SHP77 treated with DMSO at 0.1 percent for 48 hours (cell line): ENCODE results near the gene ABCF1.
A peak's percentile ranks its signal among the peaks of the same experiment; 100 is the strongest.
"Not testable (repeated sequence)": the region's sequence is repeated elsewhere in the genome, so short reads cannot be mapped to it uniquely, and the experiment has no call there.

Source experiments
- DNase-seq: peaks from one replicate; lab custom pipeline; 2025; lab: John Stamatoyannopoulos, UW

The ABCF1 gene

DNA sequence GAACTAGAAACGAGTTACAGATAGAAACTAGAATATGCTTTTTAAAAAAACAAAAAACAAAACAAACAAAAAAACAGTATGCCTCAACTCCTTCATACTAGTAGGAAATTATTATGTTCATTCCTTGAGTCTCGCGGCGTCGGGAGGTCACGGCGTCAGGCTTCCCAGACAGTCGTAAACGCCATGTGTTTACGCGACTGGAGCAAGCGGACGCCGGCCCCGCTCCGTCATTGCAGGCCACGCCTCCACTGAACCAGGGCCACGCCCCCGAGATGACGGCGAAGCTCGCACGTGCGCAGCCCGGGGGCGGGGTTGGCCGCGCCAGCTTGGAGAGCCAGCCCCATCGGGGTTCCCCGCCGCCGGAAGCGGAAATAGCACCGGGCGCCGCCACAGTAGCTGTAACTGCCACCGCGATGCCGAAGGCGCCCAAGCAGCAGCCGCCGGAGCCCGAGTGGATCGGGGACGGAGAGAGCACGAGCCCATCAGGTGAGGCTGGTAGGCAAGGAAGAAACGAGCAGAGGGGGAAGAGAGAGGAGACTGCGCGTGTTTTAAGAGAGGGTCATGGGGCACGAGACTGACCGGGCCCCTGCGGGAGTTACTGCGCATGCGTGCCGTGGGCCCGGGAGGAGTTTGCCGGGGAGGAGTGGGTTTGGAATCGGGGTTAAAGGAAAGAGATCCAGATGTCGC lies at the start of gene ABCF1:
TSS of gene ABCF1 (plus strand) at position 368 of the 687 bp plus-strand sequence. CDS start at position 414, 46 bp downstream.
- peak; percentile 87 for DNase-seq

DNA sequence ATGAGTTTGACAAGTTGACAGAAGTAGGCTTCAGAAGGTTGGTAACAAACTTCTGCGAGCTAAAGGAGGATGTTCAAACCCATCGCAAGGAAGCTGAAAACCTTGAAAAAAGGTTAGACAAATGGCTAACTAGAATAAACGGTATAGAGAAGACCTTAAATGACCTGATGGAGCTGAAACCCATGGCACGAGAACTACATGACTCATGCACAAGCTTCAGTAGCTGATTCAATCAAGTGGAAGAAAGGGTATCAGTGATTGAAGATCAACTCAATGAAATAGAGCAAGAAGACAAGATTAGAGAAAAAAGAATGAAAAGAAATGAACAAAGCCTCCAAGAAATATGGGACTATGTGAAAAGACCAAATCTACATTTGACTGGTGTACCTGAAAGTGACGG lies 49.3 kb upstream of the ABCF1 start:
- DNase-seq, result not testable (repeated sequence)

DNA sequence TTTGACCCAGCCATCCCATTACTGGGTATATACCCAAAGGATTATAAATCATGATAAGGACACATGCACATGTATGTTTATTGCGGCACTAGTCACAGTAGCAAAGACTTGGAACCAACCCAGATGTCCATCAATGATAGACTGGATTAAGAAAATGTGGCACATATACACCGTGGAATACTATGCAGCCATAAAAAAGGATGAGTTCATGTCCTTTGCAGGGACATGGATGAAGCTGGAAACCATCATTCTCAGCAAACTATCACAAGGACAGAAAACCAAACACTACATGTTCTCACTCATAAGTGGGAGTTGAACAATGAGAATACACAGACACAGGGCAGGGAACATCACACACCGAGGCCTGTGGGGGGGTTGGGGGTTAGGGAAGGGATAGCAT lies 44.8 kb upstream of the ABCF1 start:
- not testable (repeated sequence) for DNase-seq

DNA sequence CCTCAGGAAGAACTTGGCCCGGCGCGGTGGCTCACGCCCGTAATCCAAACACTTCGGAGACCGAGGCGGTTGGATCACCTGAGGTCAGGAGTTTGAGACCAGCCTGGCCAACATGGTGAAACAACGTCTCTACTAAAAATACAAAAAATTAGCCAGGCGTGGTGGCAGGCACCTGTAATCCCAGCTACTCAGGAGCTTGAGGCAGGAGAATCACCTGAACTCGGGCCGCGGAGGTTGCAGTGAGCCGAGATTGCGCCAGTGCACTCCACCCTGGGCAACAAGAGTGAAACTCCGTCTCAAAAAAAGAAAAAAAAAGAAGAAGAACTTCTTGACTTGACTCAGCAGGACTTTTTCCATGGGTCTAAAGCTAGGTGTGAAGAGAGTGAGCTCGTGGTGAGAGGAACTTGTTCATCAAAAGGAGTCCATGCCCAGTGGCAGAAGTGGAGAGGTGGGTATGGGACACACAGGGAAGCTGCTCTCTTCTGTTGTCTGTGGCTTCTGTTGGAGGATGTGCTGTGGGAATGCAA lies 41.8 kb upstream of the ABCF1 start:
- not testable (repeated sequence) for DNase-seq

DNA sequence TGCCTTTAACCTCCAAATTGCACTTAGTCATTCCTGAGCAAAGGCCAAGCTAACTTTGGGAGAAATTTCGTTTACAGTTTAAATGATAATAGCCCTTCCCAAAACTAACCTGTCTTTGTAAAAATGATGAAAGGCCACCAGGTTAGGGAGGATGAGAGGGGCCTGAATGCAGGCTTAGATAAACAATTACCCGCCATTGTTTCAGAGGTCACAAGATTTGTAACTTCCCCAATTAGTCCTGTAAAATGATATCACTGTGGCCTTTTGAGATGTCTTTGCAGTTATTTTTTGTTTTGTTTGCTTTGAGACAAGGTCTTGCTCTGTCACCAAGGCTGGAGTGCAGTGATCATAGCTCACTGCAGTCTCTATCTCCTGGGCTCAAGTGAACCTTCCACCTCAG lies 41.2 kb upstream of the ABCF1 start:
- no peak for DNase-seq

DNA sequence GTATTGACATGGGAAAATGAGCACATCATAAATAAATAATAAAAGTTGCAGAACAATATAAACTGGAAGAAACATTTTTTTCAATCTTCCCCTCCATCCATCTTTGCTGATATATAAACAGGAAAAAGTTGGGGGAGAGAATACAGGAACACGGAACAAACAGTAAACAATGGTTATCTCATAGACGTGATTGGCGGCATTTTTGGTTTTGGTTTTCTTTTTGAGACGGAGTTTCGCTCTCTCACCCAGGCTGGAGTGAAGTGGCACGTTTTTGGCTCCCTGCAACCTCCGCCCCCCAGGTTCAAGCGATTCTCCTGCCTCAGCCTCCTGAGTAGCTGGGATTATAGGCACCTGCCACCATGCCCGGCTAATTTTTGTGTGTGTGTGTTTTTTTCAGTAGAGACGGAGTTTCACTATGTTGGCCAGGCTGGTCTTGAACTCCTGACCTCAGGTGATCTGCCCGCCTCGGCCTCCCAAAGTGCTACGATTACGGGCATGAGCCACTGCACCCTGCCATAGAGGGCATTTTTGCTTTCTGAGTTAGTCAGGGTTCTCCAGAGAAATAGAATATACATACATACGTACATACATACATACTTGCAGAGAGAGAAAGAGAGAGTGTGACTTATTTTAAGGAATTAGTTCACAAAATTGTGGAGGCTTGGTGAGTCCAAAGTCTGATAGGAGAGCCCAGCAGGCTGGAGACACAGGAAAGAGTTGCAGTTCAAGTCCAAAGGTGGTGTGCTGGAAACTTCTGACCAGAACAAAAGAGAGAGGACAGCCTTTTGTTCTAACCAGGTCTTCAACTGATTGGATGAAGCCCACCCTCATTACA lies 37.6 kb upstream of the ABCF1 start:
- no peak for DNase-seq

DNA sequence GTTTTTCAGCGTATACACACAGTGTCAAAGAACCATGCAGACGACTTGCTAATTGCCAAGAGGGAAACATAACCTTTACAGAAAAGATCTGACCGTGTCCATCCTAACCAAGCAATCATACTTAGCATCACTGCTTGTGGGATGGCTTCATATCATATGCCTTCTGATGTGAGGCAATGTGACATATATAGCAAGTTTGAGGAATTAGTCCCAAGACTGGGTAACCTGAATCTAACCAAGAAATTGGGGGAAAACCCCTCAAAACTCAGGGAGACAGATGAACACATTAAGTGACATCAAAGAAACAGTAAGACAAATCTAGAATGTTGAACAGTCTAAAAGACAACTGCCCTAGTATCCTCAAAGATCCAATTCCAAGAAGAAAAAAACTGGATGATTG lies 33.3 kb upstream of the ABCF1 start:
- no peak for DNase-seq

DNA sequence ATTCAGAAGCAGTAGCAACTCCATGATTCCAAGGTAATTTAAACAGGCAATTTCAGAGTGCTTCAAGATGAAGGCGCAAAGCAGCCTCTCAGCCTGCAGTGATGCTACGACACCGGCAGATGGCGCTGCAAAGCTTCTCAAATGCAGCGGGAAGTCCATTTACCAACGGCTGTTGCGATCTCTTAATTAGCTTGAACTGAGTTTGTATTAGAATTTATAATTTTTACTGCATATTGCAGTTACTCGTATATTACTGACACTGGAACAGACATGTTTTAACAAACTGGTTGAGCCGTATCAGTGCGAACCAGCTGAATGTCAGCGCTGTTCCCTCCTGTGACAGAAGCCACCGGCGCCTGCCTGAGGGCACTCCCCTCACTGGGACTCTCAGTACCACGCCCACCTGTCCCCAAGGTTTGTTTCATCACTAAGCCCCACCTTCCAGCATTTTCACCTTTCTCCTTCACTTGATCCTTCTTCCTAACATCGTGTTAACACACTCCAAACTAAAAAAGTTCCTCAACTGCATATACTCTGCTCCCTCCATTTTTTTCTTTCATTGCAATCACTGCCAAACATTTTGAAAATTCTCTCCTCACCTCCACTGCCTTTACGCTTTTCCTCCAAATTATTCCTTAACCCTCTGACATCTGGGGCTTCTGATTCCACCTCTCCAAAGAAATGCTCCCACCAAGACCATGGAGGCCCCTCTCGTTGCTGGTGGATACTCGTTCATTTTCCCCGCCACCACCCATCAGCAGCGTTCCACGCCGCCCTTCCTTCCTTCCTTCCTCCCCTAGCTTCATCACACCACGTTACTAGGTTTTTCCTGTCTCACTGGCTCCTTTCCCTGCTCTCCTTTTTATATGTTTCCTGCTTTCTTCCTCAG lies 29.5 kb upstream of the ABCF1 start:
- DNase-seq, result peak; percentile 59

DNA sequence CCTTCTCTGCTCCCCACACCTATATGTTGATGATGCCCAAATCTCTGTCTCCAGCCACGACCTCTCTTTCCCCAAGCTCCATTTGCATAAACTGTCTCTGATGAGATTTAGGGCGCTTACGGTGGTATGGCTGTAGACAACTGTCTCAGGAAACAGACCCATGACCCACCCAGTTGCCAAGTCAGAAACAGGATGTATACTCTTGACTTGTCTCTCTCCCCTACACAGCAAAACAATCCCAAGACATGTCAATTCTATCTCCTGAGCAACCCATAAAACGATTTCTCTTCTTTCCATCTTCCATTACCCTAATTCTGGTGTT lies 28.9 kb upstream of the ABCF1 start:
- DNase-seq, result no peak

DNA sequence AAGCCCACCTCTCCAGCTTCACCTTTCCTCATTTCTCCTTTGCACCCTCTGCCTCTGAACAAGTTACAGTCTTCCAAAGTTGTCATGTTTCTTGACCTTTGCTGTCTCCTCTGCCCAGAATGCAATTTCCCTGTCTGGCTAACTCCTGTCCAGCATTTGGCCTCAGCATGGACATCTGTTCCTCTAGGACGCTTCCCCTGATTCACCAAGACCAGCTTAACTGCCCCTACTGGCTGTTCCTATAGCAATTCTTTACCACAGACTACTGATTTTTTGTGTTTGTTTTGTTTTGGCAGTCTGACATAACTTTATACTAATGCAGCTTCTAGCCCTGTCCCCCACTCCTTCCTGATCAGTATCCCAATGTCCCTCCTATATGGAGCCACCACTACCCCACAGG lies 28.3 kb upstream of the ABCF1 start:
- DNase-seq, result no peak

DNA sequence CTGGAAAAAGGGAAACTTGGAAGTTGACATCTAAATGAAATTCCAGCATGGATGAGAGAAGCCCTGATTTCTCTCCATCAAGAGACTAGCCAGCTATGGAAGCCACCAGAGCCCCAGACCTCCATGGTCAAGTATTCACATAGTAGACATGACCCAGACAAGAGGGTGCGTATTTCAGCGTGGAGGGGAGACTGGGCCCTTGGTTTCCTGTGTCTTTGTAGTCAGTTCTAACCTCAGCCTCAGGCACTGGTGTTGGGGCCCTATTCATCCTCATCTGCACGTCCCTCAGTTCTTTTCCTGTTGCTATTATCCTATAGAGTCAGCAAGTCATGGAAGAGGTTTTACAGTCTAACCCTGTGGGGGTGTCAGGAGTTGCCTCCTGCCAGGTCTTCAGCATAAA lies 27.4 kb upstream of the ABCF1 start:
- DNase-seq, result no peak

DNA sequence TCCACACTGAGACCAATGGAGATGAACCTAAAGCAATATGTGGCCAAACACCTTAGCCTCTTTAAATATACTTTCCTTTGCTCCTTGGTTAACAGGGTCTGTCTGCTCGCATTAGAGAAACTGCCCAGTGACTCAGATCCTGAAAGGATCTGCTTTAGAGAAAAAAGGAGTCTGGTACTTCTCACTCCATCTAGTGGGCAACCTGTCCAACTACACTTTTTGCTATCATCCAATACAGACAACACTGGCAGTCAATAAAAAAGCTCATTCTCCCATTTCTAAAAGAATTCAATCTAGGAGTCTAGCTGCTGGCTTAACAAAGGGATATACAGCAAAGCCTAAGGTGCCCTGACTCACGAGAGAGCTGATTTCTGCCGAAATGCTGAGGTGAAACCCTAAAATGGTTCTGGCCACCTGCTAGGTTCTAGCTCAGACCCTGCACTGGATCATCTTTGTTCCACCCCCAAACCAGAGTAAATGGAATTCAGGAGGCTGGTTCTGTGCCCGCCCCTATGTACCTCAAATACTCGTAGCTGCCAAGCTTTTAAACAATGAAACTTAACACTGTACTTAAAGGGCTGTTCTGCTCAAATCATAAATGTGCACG lies 26.5 kb upstream of the ABCF1 start:
- DNase-seq, result peak; percentile 6

DNA sequence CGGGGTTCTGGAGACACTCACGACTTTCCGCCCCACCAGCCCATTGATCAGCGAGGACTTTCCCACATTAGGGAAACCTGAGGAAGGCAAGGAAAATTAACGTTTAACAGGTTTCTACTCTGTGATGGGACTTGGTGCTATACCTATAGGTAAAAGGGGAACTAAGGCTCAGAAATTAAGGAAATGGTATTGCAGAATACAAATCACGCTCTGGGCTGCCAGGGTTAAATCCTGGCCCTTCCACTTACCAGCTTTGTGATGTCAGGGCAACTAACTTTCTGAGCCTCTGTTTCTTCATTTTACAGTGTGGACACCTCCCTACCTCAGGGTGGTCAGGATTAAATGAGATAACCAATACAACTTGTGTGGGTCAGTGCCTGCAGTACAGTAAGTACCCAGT lies 23.8 kb upstream of the ABCF1 start:
- DNase-seq, result no peak

DNA sequence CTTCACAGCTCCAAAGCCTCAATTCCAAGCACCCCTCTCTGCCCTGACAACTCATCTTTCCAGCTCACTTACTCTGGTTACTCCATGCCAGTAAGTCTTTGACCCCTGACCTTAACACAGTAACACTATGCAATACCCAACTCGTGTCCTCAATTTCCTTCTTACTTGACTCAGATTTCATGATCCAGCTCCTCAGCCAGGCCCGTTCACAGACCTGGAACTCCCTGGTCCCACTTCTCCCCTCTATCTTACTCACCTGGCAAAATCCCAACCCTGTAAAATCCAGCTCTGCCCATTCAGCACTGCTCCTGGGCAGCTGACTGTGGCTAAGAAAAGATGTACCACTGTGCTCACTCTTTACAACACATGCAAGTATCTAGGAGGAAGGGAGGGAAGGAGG lies 22.9 kb upstream of the ABCF1 start:
- no peak for DNase-seq

DNA sequence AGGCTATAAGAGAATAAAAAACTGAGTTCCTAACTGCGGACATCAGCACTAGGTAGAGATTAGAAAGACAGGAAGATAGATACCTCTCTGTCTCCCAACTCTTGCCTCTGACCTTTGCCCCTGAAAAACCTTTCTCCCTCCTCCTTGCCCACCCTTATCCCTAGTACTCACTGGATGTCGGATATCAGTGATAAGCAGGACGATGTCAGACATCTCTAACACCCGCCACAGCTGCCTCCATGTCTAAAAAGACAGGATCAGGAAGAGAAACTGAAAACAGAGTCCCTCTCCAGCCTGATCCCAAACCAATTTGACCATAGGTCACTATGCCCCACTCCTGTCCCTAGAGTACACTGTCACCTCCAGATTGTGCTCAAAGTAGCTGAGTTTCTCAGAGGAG lies 16.8 kb upstream of the ABCF1 start:
- DNase-seq, result no peak

DNA sequence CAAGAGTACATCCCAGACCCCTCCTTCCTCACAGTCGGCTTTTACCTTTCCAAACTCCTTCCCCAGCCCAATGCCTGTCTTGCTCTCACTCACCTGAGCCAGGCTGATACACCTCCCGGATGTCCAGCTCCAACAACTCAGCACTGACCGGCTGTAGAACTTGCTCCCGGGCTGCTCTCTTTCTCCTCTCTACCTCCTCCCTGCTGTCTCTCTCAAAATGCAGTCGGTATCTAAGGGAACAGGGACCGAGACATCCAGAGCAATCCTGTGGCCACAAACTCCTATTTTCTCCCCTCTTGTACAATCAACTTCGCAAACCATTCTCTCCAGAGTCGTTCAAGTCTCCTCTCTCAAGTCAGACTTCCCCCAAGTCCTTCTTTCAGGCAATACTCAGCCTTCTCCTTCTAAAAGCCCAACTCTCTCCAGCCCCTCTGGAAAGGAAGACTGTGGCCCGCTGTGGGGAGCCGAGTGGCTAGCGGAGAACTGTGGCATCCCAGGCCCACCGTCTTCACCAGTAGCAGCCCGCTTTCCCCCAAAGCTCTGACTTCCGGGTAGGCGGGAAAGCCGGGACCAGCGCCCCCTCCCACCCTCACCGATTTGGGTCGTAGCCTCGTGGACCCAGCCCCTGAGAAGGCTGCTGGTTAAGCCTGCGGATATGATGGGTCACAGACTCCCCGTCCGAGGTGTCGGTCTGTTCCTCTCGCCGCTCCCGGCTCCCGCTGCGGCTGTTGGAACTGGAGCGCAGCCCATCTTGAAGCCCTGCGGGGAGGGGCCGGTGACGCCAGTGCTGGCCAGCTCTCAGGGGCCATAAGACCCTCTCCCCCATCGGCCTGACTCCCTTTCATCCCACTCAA lies 16.1 kb upstream of the ABCF1 start:
- DNase-seq, result no peak

DNA sequence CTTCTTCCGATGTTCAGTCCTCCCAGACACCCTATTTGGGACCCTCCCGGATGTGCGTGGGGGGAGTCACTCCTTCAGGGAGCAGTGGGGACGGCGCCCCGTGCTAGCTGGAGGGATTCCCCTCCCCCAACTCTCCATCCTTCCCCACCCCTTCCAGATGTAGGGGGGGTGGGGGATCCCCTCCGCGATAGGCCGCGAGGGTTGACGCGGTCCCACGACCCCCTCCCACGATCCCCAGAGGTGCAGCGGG lies 15.5 kb upstream of the ABCF1 start:
- DNase-seq, result no peak

DNA sequence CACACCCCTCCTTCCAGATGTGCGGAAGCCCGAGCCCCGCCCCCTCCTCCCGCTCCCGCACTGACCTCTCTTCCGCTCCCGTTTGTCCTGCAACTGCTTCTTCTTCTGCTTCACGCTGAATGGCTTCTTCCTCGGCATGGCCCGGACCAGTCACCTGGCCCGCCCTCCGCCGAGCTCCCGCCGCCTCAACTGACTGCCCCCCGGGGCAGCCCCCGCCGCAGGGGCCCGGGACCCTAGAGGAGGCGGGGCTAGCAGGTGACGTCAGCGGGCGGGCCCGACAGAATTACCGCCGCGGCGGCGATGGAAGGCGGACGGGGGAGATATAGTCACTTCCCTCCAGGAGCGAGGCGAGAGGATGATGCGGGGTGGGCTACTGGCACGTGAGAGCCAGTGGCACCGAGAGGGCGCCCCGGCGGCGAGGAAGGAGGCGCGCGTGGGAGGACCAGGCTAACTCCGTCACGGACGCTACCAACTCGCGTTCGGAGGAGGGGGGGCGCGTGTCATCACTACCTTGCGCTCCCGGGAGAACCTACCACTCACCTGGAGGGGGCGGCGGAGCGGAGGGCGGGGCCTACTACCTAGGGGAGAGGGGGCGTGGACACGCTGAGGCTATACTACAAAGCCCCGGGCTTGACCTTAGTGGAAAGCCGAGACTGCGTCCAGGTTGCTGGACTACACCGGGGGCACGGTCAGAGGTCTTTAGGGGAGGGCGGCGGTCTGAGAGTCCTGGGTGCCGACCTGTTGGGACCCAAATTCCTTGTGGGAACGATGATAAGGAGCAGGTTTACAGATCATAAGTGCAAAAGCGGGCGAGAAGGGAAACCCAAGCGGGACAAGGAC lies 15.0 kb upstream of the ABCF1 start, which contains the start of gene GNL1:
TSS of gene GNL1 (minus strand) at position 424 of the 840 bp plus-strand sequence. CDS start at position 138, 286 bp downstream.
- peak; percentile 75 for DNase-seq

DNA sequence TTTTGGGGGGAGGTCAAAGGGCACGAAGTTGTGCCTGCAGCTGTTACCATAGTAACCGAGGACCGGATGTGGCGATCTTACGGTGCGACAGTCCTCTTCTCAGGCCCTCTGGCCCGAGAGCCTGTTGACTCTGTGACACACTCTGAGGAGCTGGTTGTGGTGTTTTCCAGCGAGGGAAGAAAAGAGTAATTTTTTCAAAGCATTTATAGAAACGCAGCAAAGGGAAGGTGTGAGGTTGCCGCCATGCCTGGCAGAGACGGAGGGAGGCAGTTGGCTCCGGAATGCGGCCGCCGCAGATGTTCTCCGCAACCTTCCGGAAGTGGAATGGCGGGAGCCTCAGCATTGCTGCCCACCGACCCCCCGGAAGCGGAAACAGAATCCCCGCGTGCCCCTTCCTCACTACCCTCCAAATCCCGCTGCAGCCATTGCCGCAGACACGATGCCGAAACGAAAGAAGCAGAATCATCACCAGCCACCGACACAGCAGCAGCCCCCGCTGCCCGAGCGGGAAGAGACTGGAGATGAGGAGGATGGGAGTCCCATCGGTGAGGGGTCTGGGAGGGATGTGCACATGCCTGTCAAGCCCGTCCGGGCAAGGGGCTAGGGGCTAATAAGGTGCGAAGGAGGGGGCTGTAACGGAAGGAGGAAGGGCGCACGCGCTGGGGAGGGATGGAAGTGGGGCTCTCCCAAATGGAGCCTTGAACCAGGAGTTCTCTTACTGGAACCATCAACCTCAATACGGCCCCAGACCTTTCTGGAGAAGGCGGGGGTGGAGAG lies 14.1 kb upstream of the ABCF1 start, which contains the start of gene PRR3:
TSS of gene PRR3 (plus strand) at position 390 of the 777 bp plus-strand sequence. CDS start at position 440, 50 bp downstream.
- peak; percentile 84 for DNase-seq

DNA sequence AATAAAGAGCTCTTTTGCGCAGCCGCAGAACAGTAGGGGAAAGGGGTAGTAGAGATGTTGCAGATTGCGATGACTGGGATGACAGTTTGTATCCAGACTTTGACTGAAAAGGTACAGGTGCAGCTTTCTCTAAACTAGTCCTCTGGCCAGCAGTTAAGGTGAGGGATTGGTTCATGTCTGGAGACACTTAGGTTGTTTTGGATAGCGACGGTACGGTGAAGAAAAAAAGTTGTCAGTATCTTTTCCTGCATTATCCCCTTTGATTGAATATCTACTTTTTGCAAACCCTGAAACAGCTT lies 13.6 kb upstream of the ABCF1 start:
- no peak for DNase-seq
